Colonic mucosa (tissue), 4 donors: ENCODE measurements around the gene MSRB1. TPM values are rescaled to one million over a fixed set of nuclear protein-coding genes. Genes with fewer than 3 reads are reported as not detected.

ENCODE experiments used
- DNase-seq: peaks from one replicate; pipeline ENCODE4 v3.0.0-alpha.2; 2020
- H3K27ac ChIP-seq: fragments of 200-600 bp; one replicate; pipeline ENCODE4 v1.8.0; 2021
- H3K27me3 ChIP-seq: fragments of 200-600 bp; one replicate; pipeline ENCODE4 v1.8.0; 2021
- H3K36me3 ChIP-seq: fragments of 200-600 bp; one replicate; pipeline ENCODE4 v1.8.0; 2021
- H3K4me1 ChIP-seq: fragments of 200-600 bp; one replicate; pipeline ENCODE4 v1.8.0; 2021; ENCODE audit warnings: mild to moderate bottlenecking
- H3K4me3 ChIP-seq: fragments of 200-600 bp; one replicate; pipeline ENCODE4 v1.8.0; 2021
- H3K9ac ChIP-seq, 2 donors: one replicate each; pipeline ENCODE4 v1.7.0; 2013; ENCODE audit warnings: control low read depth in 2 of 2, low read depth in 2 of 2, low read length in 2 of 2
- H3K9me3 ChIP-seq: fragments of 200-600 bp; one replicate; pipeline ENCODE4 v1.8.0; 2021
- CTCF ChIP-seq: fragments of 200-600 bp; IDR thresholded peaks from one replicate; pipeline ENCODE4 v1.8.0; 2022; ENCODE audit warnings: antibody characterized with exemption, mild to moderate bottlenecking
- intact Hi-C: fragments of 100-400 bp; cut with DNase I; formaldehyde crosslinking; loops from one replicate; pipeline ENCODE4 v1.14.1; 2022
- total RNA-seq, 2 donors: library from RNA; stranded (reverse); fragmentation: NEBNext Ultra II Directional in 1 of 2; extraction: Animal tissue kit (Norgen Biotek cat#: 25700) in 1 of 2; gene quantifications; one replicate each; pipeline ENCODE4 v1.2.1, GENCODE V29; 2021
- donor health status: healthy.
- donor health status: DM: no; HTN: no; CAD: no.
- donor health status: DM: no; HTN: no; CAD: no.

MSRB1 gene
- total RNA-seq, 2 donors from 2014 or later, result 33.0 to 61.2 TPM

GRCh38 chr16:1950559-1950958 is 7.6 kb upstream of the MSRB1 start:
- H3K4me3 ChIP-seq, result no peak overlapping the region
- H3K9ac ChIP-seq, result no peak overlapping the region
- no peaks in the 10 kb centered on the region for H3K4me1 ChIP-seq
- no peaks in the 10 kb centered on the region for H3K36me3 ChIP-seq
- H3K9me3 ChIP-seq, result no peaks in the 10 kb centered on the region
- DNase-seq, result no peak
- no peaks in the 10 kb centered on the region for H3K27me3 ChIP-seq
- TF ChIP-seq CTCF, result no peak
- intact Hi-C loops, result no loop called here
- H3K27ac ChIP-seq, result no peak overlapping the region

- no peak overlapping the region for H3K9ac ChIP-seq
- intact Hi-C loops, result no loop called here
- no peak overlapping the region for H3K4me3 ChIP-seq
- H3K27me3 ChIP-seq, result no peaks in the 10 kb centered on the region
- DNase-seq, result no peak
- no peak for TF ChIP-seq CTCF
- no peaks in the 10 kb centered on the region for H3K9me3 ChIP-seq
- no peaks in the 10 kb centered on the region for H3K4me1 ChIP-seq
- no peak overlapping the region for H3K27ac ChIP-seq
- no peaks in the 10 kb centered on the region for H3K36me3 ChIP-seq
These were observed 7.0 kb upstream of the MSRB1 start for GRCh38 chr16:1950047-1950446.

- Histone ChIP-seq H3K27ac (no peak overlapping the region), H3K9me3 (no peaks in the 10 kb centered on the region), H3K9ac (no peak overlapping the region), H3K4me3 (no peak overlapping the region), H3K27me3 (no peaks in the 10 kb centered on the region), H3K4me1 (no peaks in the 10 kb centered on the region), H3K36me3 (no peaks in the 10 kb centered on the region)
- no peak for DNase-seq
- TF ChIP-seq CTCF, result no peak
- intact Hi-C loops, result no loop called here
These were observed 6.5 kb upstream of the MSRB1 start for GRCh38 chr16:1949507-1949906.

GRCh38 chr16:1947369-1947670 is 4.3 kb upstream of the MSRB1 start:
- Histone ChIP-seq H3K9me3 (no peaks in the 10 kb centered on the region), H3K27ac (no peak overlapping the region), H3K27me3 (no peaks in the 10 kb centered on the region), H3K36me3 (no peaks in the 10 kb centered on the region), H3K4me3 (no peak overlapping the region), H3K4me1 (peaks cover 1% of the 10 kb centered on the region), H3K9ac (no peak overlapping the region)
- no peak for DNase-seq
- intact Hi-C loops, result no loop called here
- TF ChIP-seq CTCF, result no peak

GRCh38 chr16:1946495-1947368 is 3.7 kb upstream of the MSRB1 start:
- no peak for DNase-seq
- Histone ChIP-seq H3K27me3 (no peaks in the 10 kb centered on the region), H3K27ac (no peak overlapping the region), H3K4me3 (no peak overlapping the region), H3K9me3 (no peaks in the 10 kb centered on the region), H3K9ac (no peak overlapping the region), H3K4me1 (peaks cover 7% of the 10 kb centered on the region), H3K36me3 (no peaks in the 10 kb centered on the region)
- intact Hi-C loops, result no loop called here
- TF ChIP-seq CTCF, result no peak
